ENCODE data around the gene ERCC2. TPM values are rescaled to one million over a fixed set of nuclear protein-coding genes. Genes with fewer than 3 reads are reported as not detected.

The ERCC2 gene
- total RNA-seq, 1 experiment from 2014 or later: 58.9 TPM

GRCh38 chr19:45349430-45349941, 20.9 kb downstream of the ERCC2 start:
- Histone ChIP-seq H2AFZ (ENCODE audit: low read depth, low read length, poor library complexity, severe bottlenecking) (no peak overlapping the region), H3K27me3 (ENCODE audit: insufficient read depth, low read length) (no peaks in the 10 kb centered on the region), H3K79me2 (ENCODE audit: insufficient read depth, low read length) (0 out of 2 replicates have a peak, but pooled peaks cover 1% of the 10 kb centered on the region), H3K4me1 (ENCODE audit: control insufficient read depth in 1 of 2, insufficient read depth in 2 of 2, low read length in 2 of 2) (peaks cover 10 to 13% of the 10 kb centered on the region in 2 experiments; a peak in 3 of 4 replicates), H3K9ac (ENCODE audit: low read length) (no peak overlapping the region), H3K36me3 (ENCODE audit: control insufficient read depth in 1 of 2, insufficient read depth in 2 of 2, low read length in 2 of 2) (peaks cover 18 to 19% of the 10 kb centered on the region in 2 experiments; a peak in 3 of 4 replicates), H3K9me2 (ENCODE audit: insufficient read depth) (no peaks in the 10 kb centered on the region), H3K4me2 (ENCODE audit: low read length) (no peak overlapping the region), H3K9me3 (ENCODE audit: control insufficient read depth in 1 of 2, insufficient read depth in 1 of 2, low read depth in 1 of 2, low read length in 2 of 2) (no peaks in the 10 kb centered on the region), H4K20me1 (ENCODE audit: insufficient read depth) (no peaks in the 10 kb centered on the region), H3K27ac (ENCODE audit: low read depth, low read length) (no peak overlapping the region), H3K4me3 (replicated peaks in 1 of 2; ENCODE audit: low read depth in 1 of 2, low read length in 2 of 2) (no peak overlapping the region)
- TF ChIP-seq EZH2 (IDR thresholded peaks at IDR 0.05) (no peak), ZNF274 (IDR thresholded peaks at IDR 0.05; ENCODE audit: low read depth, low read length) (no peak), YY1 (IDR thresholded peaks at IDR 0.05; ENCODE audit: extremely low read depth, insufficient replicate concordance, low read depth, low read length) (no peak), POLR2A (IDR thresholded peaks at IDR 0.05; ENCODE audit: borderline replicate concordance, extremely low read depth, insufficient read depth, insufficient read length) (no peak), RAD21 (IDR thresholded peaks at IDR 0.05; ENCODE audit: low read depth) (no peak), CEBPB (IDR thresholded peaks at IDR 0.05; ENCODE audit: low read depth) (no peak), ATF3 (IDR thresholded peaks at IDR 0.05) (no peak), SP1 (IDR thresholded peaks at IDR 0.05; ENCODE audit: low read depth) (no peak), POLR2AphosphoS5 (IDR thresholded peaks at IDR 0.05; ENCODE audit: low read depth, low read length) (no peak), ZFX (IDR thresholded peaks at IDR 0.05) (no peak), REST (IDR thresholded peaks at IDR 0.05; ENCODE audit: low read depth) (no peak), CBX3 (IDR thresholded peaks at IDR 0.05; ENCODE audit: low read depth) (no peak), JUND (IDR thresholded peaks at IDR 0.05) (no peak), ZBTB33 (IDR thresholded peaks at IDR 0.05; ENCODE audit: extremely low read depth, insufficient replicate concordance, low read length) (no peak), EGR1 (IDR thresholded peaks at IDR 0.05; ENCODE audit: low read depth) (no peak), FOSL1 (IDR thresholded peaks at IDR 0.05; ENCODE audit: low read depth) (no peak), MAX (IDR thresholded peaks at IDR 0.05) (no peak)
- ATAC-seq (no peak), DNase-seq (ENCODE audit: low read depth, low spot score) (no peak)
- ChIA-PET RAD21 (ENCODE audit: low non-redundant PET in 1 of 2, low total read pairs in 2 of 2, uncharacterized antibody in 2 of 2, unreplicated experiment in 2 of 2) (no interaction called here), CTCF (no interaction called here), POLR2A (no interaction called here)
- intact Hi-C loops (cut with micrococcal nuclease): no loop called here
- BruUV-seq (replicated peaks): no TSS peak
